Activated naive CD4-positive, alpha-beta T cell treated with anti-CD3 and anti-CD28 coated beads, Interleukin-2, amount 10 ng/mL, durations not matched to agents 7 days and 5 days (primary cell): ENCODE data around the gene HOXB5.

Source experiments
- CTCF ChIA-PET: fragments of 350-600 bp; sonication (Branson Sonifier 250); formaldehyde crosslinking; loops from one replicate; lab custom pipeline; 2021; ENCODE audit warnings: antibody characterized with exemption; lab: Charles Lee
- DNase-seq: peaks from one replicate; pipeline ENCODE4 v3.0.0-alpha.2; 2020
- H3K27ac Mint-ChIP-seq: one replicate; pipeline ENCODE4 v1.8.0; 2021; ENCODE audit warnings: mild to moderate bottlenecking, moderate library complexity, mixed read lengths
- H3K27me3 Mint-ChIP-seq: one replicate; pipeline ENCODE4 v1.8.0; 2021; ENCODE audit warnings: mild to moderate bottlenecking, mixed read lengths
- H3K36me3 Mint-ChIP-seq: one replicate; pipeline ENCODE4 v1.8.0; 2021; ENCODE audit warnings: mixed read lengths
- H3K4me1 Mint-ChIP-seq: one replicate; pipeline ENCODE4 v1.8.0; 2021; ENCODE audit warnings: mixed read lengths
- H3K4me3 Mint-ChIP-seq: one replicate; pipeline ENCODE4 v1.8.0; 2021; ENCODE audit warnings: mild to moderate bottlenecking, moderate library complexity, mixed read lengths
- H3K9me3 Mint-ChIP-seq: one replicate; pipeline ENCODE4 v1.8.0; 2021; ENCODE audit warnings: mixed read lengths

Gene HOXB5

GRCh38 chr17:48624544-48625494 lies 31.2 kb upstream of the HOXB5 start:
- CTCF ChIA-PET, result interaction anchor here (0.7 to 2.5 kb wide), 6 partner anchors 10 to 127 kb away, joined by 3 to 13 read pairs (median 4); partner anchors contain the start of gene HOXB8
- H3K4me3 Mint-ChIP-seq, result no peak overlapping the region
- peaks cover 100% of the 10 kb centered on the region for H3K27me3 Mint-ChIP-seq
- peak; percentile 41 for DNase-seq
- H3K36me3 Mint-ChIP-seq, result no peaks in the 10 kb centered on the region
- no peak overlapping the region for H3K27ac Mint-ChIP-seq
- peaks cover 17% of the 10 kb centered on the region for H3K4me1 Mint-ChIP-seq
- no peaks in the 10 kb centered on the region for H3K9me3 Mint-ChIP-seq

GRCh38 chr17:48624118-48624517 lies 30.5 kb upstream of the HOXB5 start:
- H3K4me3 Mint-ChIP-seq, result no peak overlapping the region
- CTCF ChIA-PET, result interaction anchor here (0.7 to 2.8 kb wide), 3 partner anchors 13 to 54 kb away, joined by 3 to 12 read pairs (median 3); no protein-coding TSS in a partner anchor
- no peaks in the 10 kb centered on the region for H3K9me3 Mint-ChIP-seq
- no peak for DNase-seq
- peaks cover 100% of the 10 kb centered on the region for H3K27me3 Mint-ChIP-seq
- no peaks in the 10 kb centered on the region for H3K36me3 Mint-ChIP-seq
- H3K27ac Mint-ChIP-seq, result no peak overlapping the region
- peaks cover 22% of the 10 kb centered on the region for H3K4me1 Mint-ChIP-seq

- Mint-ChIP-seq H3K4me1 (peaks cover 28% of the 10 kb centered on the region), H3K36me3 (peaks cover under 1% of the 10 kb centered on the region), H3K9me3 (no peaks in the 10 kb centered on the region), H3K4me3 (no peak overlapping the region), H3K27ac (no peak overlapping the region), H3K27me3 (peaks cover 100% of the 10 kb centered on the region)
- no peak for DNase-seq
- CTCF ChIA-PET, result interaction anchor here (1.1 to 2.8 kb wide), 2 partner anchors 13 to 55 kb away, joined by 3 to 12 read pairs; no protein-coding TSS in a partner anchor
Measured at GRCh38 chr17:48623583-48623982, 30.0 kb upstream of the HOXB5 start.

GRCh38 chr17:48622857-48623256 lies 29.3 kb upstream of the HOXB5 start:
- no peak for DNase-seq
- H3K4me1 Mint-ChIP-seq, result peaks cover 34% of the 10 kb centered on the region
- H3K27ac Mint-ChIP-seq, result no peak overlapping the region
- H3K4me3 Mint-ChIP-seq, result no peak overlapping the region
- CTCF ChIA-PET, result interaction anchor here (0.5 to 2.8 kb wide), 5 partner anchors 10 to 102 kb away, joined by 3 to 12 read pairs (median 5); no protein-coding TSS in a partner anchor
- H3K27me3 Mint-ChIP-seq, result peaks cover 100% of the 10 kb centered on the region
- no peaks in the 10 kb centered on the region for H3K9me3 Mint-ChIP-seq
- peaks cover 1% of the 10 kb centered on the region for H3K36me3 Mint-ChIP-seq

GRCh38 chr17:48621410-48622392 lies 28.1 kb upstream of the HOXB5 start:
- Mint-ChIP-seq H3K9me3 (no peaks in the 10 kb centered on the region), H3K27ac (no peak overlapping the region)

GRCh38 chr17:48620461-48621139 lies 27.0 kb upstream of the HOXB5 start:
- no peak for DNase-seq
- peaks cover 4% of the 10 kb centered on the region for H3K36me3 Mint-ChIP-seq
- H3K4me1 Mint-ChIP-seq, result peaks cover 35% of the 10 kb centered on the region
- H3K27ac Mint-ChIP-seq, result no peak overlapping the region
- peaks cover 100% of the 10 kb centered on the region for H3K27me3 Mint-ChIP-seq
- CTCF ChIA-PET, result interaction anchor here (1.3 kb wide), 1 partner anchor 12 kb away, joined by 5 read pairs; no protein-coding TSS in a partner anchor
- H3K4me3 Mint-ChIP-seq, result no peak overlapping the region
- H3K9me3 Mint-ChIP-seq, result no peaks in the 10 kb centered on the region

More at GRCh38 chr17:48621410-48622392, 28.1 kb upstream of the HOXB5 start:
- peaks cover 4% of the 10 kb centered on the region for H3K36me3 Mint-ChIP-seq
- DNase-seq, result no peak
- CTCF ChIA-PET, result interaction anchor here (0.8 to 2.8 kb wide), 6 partner anchors 11 to 604 kb away, joined by 3 to 12 read pairs (median 5); partner anchors contain the start of gene HOXB5
- peaks cover 40% of the 10 kb centered on the region for H3K4me1 Mint-ChIP-seq
- peaks cover 100% of the 10 kb centered on the region for H3K27me3 Mint-ChIP-seq
- no peak overlapping the region for H3K4me3 Mint-ChIP-seq

GRCh38 chr17:48619826-48620449 lies 26.4 kb upstream of the HOXB5 start:
- CTCF ChIA-PET, result interaction anchor here (2.4 kb wide), 1 partner anchor 485 kb away, joined by 8 read pairs; no protein-coding TSS in a partner anchor
- Mint-ChIP-seq H3K27me3 (peaks cover 100% of the 10 kb centered on the region), H3K9me3 (no peaks in the 10 kb centered on the region), H3K36me3 (peaks cover 4% of the 10 kb centered on the region), H3K27ac (peak overlapping the region; percentile 62), H3K4me1 (peaks cover 30% of the 10 kb centered on the region), H3K4me3 (no peak overlapping the region)
- no peak for DNase-seq

- Mint-ChIP-seq H3K4me1 (peaks cover 35% of the 10 kb centered on the region), H3K27ac (peak overlapping the region; percentile 80), H3K9me3 (no peaks in the 10 kb centered on the region), H3K4me3 (peak overlapping the region; percentile 41), H3K36me3 (peaks cover 4% of the 10 kb centered on the region), H3K27me3 (peaks cover 100% of the 10 kb centered on the region)
- CTCF ChIA-PET, result interaction anchor here (0.6 to 2.4 kb wide), 23 partner anchors 8 to 593 kb away, joined by 3 to 21 read pairs (median 4); partner anchors contain the start of gene HOXB5
- DNase-seq, result peak; percentile 87
Measured at GRCh38 chr17:48618256-48618896, 24.8 kb upstream of the HOXB5 start.

- peak overlapping the region; percentile 70 for H3K27ac Mint-ChIP-seq
- CTCF ChIA-PET, result interaction anchor here (0.9 to 2.4 kb wide), 18 partner anchors 9 to 592 kb away, joined by 3 to 21 read pairs (median 5); partner anchors contain the start of gene HOXB5
- peaks cover 100% of the 10 kb centered on the region for H3K27me3 Mint-ChIP-seq
- peaks cover 40% of the 10 kb centered on the region for H3K4me1 Mint-ChIP-seq
- peaks cover 4% of the 10 kb centered on the region for H3K36me3 Mint-ChIP-seq
- no peak for DNase-seq
- no peak overlapping the region for H3K4me3 Mint-ChIP-seq
- no peaks in the 10 kb centered on the region for H3K9me3 Mint-ChIP-seq
Measured at GRCh38 chr17:48617471-48618255, 24.1 kb upstream of the HOXB5 start.

- no peak overlapping the region for H3K4me3 Mint-ChIP-seq
Measured at GRCh38 chr17:48616717-48617470, 23.3 kb upstream of the HOXB5 start.

More at GRCh38 chr17:48616717-48617470, 23.3 kb upstream of the HOXB5 start:
- peaks cover 4% of the 10 kb centered on the region for H3K36me3 Mint-ChIP-seq
- no peaks in the 10 kb centered on the region for H3K9me3 Mint-ChIP-seq
- peaks cover 46% of the 10 kb centered on the region for H3K4me1 Mint-ChIP-seq
- H3K27ac Mint-ChIP-seq, result peak overlapping the region; percentile 42
- no peak for DNase-seq
- H3K27me3 Mint-ChIP-seq, result peaks cover 100% of the 10 kb centered on the region
- CTCF ChIA-PET, result interaction anchor here (0.9 to 2.3 kb wide), 5 partner anchors 24 to 536 kb away, joined by 4 to 21 read pairs (median 6); partner anchors contain the start of gene HOXB5
